ENCODE data around the gene DHFR2.
"Not testable (repeated sequence)": the region's sequence is repeated elsewhere in the genome, so short reads cannot be mapped to it uniquely, and the experiment has no call there.

DHFR2 gene

DNA sequence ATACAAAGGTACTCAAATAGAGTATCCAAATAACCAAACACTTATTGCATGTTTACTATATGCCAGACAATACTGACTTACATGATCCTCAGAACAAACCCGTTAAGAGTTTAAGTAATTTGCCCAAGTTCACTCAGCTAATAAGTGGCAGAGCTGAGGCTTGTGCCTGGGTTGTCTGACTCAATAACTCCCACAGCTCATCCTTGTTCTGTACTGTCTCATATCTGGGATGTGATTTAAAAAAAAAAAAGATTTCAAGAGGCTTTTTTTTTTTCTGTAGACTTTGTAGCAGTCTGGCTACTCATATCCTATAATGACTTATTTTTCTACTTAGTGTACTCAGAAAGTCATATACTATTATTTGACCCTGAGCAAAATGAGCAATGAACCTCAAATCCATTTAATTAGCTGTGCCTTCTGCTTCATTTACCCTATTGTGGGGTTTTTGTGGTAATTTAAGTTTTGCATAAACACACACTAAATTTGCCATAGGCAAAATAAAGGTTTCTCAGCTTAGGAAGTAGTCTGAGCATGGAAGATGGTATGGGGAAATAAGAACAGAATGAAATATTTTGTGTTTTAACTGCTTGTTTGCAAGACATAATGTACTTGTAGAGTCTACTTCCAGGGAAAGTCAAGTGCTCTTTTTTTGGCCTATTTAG is 3.2 kb upstream of the DHFR2 start:
- no peak for DNase-seq (ENCODE audit: low read depth in 2 of 2)

GRCh38 chr3:94065122-94065521 is 2.4 kb upstream of the DHFR2 start:
- no peak for DNase-seq (ENCODE audit: low read depth in 2 of 2)

- no peak for DNase-seq (ENCODE audit: low read depth in 2 of 2)
These were observed 1.6 kb upstream of the DHFR2 start for GRCh38 chr3:94064243-94064860.

GRCh38 chr3:94063496-94064119 is 892 bp upstream of the DHFR2 start:
- no peak for DNase-seq (ENCODE audit: low read depth in 2 of 2)

GRCh38 chr3:94061297-94061696 is 1.4 kb downstream of the DHFR2 start:
- no peak for DNase-seq (ENCODE audit: low read depth in 2 of 2)

DNA sequence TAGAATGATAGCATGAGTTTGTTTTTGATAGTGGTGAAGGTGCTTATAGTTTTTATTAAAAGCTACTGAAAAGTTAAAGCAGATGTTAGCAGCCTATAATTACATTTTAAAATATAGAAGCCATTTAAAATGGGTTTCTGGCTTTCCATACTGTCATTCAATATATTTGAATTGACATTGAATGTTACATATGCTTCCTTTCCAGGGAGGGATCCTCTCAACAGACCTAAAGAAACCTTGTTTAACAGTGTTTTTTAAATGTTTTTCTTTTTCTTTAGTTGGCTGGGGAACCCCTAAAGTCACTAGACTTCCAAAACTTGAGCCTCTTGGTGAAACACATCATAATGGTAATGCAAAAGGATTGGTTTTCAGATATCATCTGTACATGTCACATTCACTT is 12.2 kb downstream of the DHFR2 start:
- DNase-seq (ENCODE audit: low read depth in 2 of 2) = no peak

DNA sequence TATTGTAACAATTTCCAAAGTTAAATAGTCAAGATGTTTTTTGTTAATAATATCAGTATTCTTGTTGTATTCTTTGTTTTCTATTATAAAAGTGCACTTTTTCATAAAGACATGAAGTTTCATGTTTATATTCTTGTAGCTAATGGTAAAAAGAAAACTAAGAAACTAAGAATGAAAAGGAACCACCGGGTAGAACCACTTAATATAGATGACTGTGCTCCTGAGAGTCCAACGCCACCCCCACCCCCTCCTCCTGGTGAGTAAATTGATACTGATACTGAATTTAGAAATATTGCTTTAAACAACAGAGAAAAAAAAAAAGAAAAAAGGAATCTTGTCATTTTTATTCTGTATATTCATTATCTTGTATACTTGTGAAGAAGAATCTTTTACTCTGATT is 13.4 kb downstream of the DHFR2 start:
- DNase-seq (ENCODE audit: low read depth in 2 of 2) = no peak

DNA sequence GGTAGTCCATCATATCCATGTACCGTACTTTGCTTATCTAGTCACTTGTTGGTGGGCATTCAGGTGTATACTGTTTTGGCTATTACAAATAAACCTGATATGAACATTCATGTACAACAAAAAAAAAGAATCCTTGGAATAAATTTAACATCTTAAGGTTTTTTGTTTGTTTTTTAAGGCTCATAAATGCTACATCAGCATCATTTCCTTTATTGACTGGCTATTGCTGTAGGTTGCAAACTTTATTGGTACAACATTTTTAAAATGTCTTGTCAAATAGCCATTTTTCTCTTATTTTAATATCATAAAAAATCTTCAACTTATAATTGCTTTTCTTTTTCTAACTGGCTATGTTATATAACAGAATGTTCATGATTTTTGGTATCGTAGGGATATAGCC is 16.2 kb downstream of the DHFR2 start:
- DNase-seq (ENCODE audit: low read depth in 2 of 2) = no peak

- not testable (repeated sequence) for DNase-seq (ENCODE audit: low read depth in 2 of 2)
These were observed 18.4 kb downstream of the DHFR2 start for GRCh38 chr3:94044100-94044936.

DNA sequence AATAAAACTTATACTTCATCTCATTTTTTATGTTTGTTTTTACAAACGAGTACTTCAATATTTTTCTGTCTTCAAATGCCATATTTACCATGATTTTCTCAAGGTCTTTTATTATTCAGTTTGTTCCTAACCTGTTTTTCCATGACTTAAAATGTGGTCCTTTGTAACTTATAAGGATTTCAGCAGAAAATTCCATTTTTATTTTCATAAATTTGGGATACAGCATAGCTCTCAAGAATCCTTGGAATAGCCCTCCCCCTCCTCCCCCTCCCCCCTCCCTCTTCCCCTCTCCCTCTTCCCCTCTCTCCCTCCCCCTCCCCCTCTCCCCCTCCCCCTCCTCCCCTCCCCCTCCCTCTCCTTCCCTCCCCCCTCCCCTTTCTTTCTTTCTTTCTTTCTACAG is 19.4 kb downstream of the DHFR2 start:
- DNase-seq (ENCODE audit: low read depth in 2 of 2) = no peak

- DNase-seq (ENCODE audit: low read depth in 2 of 2) = no peak
These were observed 25.7 kb downstream of the DHFR2 start for GRCh38 chr3:94036909-94037507.

- DNase-seq (ENCODE audit: low read depth in 2 of 2) = no peak
These were observed 34.5 kb downstream of the DHFR2 start, which contains the start of gene STX19 for GRCh38 chr3:94028093-94028837. Gene STX19 (minus strand): TSS chr3:94028597. CDS start chr3:94015269, 13,328 bp downstream.

DNA sequence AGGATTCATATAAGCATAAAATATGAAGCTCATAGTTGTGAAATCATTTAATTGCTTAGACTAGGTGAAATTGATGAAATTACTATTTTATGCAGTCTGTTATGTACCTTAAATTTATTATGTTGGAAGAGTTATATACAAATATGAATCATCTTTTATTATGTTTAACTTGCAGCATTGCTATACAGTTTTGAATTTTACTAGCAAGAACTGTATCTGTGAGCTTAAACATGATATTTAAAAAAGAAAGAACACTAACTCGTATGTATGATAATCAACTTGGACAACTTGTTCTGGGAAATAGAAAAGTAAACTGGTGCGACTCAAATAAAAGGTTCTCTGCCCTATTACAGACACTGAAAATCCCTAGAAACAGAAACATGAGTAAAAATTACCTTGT is 36.1 kb downstream of the DHFR2 start:
- DNase-seq (ENCODE audit: low read depth in 2 of 2) = no peak

DNA sequence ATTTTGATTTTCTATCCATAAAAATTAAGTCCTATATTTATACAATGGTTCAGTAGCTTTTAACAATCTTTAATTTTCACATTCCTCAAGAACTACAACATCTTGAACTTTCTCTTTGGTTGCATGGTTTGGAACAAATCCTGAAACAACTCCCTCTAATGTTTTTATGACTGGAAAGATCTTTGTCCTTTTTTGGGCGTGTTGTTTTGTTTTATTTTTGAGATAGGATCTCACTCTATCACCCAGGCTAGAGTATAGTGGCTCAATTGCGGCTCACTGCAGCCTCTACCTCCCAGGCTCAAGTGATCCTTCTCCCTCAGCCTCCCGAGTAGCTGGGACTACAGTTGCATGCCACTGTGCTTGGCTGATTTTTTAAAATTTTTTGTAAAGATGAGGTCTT is 38.3 kb downstream of the DHFR2 start:
- no peak for DNase-seq (ENCODE audit: low read depth in 2 of 2)

GRCh38 chr3:94020293-94020692 is 42.4 kb downstream of the DHFR2 start:
- DNase-seq (ENCODE audit: low read depth in 2 of 2) = no peak

- DNase-seq (ENCODE audit: low read depth in 2 of 2) = no peak
These were observed 43.1 kb downstream of the DHFR2 start for GRCh38 chr3:94019659-94020058.

- no peak for DNase-seq (ENCODE audit: low read depth in 2 of 2)
These were observed 47.7 kb downstream of the DHFR2 start for GRCh38 chr3:94015025-94015424.

DNA sequence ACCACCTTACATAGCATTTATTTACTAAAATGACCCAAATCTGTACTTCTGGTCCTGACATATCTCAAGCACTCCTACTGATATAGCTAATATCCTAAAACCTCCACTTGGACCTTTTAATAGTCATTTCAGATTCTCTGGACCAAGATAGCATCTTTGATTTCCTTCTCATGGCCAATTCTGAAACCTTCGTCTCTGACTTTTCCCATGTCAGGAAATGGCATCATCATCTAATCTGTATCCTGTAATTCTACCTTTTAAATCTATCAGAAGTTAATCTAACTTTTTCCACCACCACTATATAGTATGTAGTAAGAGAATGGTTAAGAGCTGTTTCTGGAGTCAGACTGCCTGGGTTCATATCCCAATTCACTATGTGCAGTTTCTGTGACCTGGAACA is 50.5 kb downstream of the DHFR2 start:
- no peak for DNase-seq (ENCODE audit: low read depth in 2 of 2)

- DNase-seq (ENCODE audit: low read depth in 2 of 2) = no peak
These were observed 51.4 kb downstream of the DHFR2 start for GRCh38 chr3:94011233-94011711.

GRCh38 chr3:94009608-94010007 is 53.1 kb downstream of the DHFR2 start:
- no peak for DNase-seq (ENCODE audit: low read depth in 2 of 2)

DNA sequence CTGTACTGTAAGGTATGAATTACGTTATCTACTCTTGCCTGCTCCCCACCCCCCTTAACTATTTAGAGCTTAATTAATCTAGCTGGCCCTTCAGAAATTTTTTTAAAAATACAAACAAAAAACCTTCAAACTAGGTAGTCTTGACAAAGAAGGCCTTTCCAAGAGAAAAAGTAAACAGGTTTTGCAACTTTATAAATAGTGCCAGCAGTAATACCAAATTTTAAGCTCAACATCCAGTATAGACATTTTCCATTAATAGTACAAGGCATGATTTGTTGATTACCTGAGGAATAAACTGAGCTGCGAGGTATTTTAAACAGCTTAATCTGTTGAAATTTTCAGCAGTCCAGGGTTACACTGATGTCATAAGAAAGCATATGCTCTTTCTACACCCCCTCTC is 54.5 kb downstream of the DHFR2 start:
- DNase-seq (ENCODE audit: low read depth in 2 of 2) = no peak

All from stimulated activated CD8-positive, alpha-beta memory T cell treated with anti-CD3 and anti-CD28 coated beads, Interleukin-15, amount 100 ng/mL, for 4 hours (primary cell).